GM21515 (cell line): ENCODE data around the gene SLC4A3.

ENCODE experiments used
- ATAC-seq: cut with Tn5 transposase; IDR thresholded peaks from one replicate; pipeline ENCODE4 v1.9.1; 2021; ENCODE audit not compliant: unreplicated experiment

SLC4A3 gene

GRCh38 chr2:219630770-219631405 is 3.5 kb downstream of the SLC4A3 start:
- ATAC-seq: no peak

DNA sequence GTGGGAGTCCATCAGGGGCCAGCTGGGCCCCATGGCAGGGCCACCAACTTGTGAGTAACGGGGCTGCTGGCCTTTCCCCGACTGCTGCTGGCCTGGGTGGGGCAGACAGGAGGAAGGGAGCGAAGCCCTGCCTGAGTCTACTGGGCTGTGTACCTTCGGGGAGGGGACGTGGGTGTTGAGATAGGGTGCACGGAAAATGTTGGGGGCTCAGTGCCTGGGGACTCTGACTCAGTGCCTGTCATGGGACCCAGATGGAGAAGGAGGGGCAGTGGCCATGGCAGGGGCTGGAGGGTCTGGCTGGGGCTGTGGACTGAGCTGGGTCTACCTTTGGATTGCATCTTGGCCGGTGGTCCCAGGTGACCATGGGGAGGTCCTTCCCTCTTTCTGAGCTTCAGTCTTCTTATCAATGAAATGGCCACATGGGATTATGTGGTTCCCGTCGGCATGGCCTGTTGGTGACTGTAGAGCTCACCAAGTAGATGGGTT is 4.0 kb downstream of the SLC4A3 start:
- ATAC-seq: no peak

DNA sequence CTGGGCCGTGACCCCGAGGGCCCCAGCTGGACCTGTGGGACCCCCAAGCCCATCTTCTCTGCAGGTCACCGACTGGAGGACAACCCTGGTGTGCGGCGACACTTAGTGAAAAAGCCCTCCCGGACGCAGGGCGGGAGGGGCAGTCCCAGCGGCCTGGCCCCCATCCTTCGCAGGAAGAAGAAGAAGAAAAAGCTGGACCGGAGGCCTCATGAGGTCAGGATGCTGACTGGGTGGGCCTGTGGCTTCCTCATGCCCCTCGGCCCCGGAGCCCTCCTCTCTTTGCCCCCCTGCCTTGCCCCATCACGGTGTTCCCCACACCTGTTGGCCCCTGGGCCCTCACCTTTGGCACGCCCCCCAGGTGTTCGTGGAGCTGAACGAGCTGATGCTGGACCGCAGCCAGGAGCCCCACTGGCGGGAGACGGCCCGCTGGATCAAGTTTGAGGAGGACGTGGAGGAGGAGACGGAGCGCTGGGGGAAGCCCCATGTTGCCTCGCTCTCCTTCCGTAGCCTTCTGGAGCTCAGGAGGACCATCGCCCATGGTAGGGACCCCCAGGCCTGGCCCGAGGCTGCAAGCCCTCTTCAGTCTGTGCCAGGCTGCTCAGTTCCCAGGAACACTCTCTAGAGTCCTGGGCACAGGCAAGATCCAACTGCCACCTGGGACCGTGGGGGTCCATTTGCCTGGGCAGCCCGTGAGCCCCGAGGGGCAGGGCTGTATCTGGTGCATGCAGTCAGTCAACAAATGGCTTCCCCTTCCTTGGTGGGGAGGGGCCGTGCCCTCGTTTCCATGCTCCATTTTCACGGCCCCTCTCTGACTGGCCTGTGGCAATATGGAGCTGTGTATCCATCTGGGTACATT is 4.7 kb downstream of the SLC4A3 start:
- ATAC-seq: no peak

DNA sequence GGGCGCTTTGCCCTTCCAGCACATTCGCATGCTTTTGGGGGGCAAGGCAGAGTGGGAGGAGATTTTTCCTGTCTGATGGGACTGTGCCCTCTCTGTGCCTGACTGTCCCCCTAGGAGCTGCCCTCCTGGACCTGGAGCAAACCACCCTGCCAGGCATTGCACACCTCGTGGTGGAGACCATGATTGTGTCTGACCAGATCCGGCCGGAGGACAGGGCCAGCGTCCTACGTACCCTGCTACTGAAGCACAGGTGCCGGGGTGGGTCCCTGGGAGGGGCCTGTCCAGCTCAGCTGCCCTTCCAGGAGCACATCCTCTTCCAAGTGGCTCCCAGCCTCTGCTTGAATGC is 5.3 kb downstream of the SLC4A3 start:
- ATAC-seq: no peak

DNA sequence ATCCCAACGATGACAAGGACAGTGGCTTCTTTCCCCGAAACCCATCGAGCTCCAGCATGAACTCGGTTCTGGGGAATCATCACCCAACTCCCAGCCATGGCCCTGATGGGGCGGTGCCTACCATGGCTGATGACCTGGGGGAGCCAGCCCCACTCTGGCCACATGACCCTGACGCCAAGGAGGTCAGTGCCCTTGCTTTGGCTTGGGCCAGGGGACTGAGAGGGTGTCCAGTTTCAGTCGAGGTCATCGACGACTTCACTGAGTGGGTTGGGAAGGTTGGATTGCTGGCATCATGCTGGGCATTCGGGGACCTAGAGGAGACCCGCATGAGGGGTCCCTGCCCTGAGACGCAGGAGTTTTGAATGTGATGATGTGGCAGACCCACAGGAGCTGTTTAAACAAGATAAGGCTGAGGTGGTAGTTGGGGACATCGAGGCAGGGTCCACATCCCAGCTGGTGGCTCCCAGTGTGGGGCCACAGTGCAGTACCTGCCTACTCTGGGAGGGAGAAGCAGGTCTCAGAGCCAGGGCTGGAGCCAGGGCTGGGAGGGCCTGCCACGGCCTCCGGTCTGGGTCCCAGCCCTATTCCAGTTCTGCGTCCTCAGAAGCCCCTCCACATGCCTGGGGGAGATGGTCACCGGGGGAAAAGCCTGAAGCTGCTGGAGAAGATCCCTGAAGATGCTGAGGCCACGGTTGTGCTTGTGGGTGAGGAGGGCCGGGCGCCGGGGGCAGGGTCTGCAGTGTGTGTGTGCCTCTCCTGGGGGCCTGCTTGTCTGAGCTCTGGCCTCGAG is 6.0 kb downstream of the SLC4A3 start:
- ATAC-seq: no peak

DNA sequence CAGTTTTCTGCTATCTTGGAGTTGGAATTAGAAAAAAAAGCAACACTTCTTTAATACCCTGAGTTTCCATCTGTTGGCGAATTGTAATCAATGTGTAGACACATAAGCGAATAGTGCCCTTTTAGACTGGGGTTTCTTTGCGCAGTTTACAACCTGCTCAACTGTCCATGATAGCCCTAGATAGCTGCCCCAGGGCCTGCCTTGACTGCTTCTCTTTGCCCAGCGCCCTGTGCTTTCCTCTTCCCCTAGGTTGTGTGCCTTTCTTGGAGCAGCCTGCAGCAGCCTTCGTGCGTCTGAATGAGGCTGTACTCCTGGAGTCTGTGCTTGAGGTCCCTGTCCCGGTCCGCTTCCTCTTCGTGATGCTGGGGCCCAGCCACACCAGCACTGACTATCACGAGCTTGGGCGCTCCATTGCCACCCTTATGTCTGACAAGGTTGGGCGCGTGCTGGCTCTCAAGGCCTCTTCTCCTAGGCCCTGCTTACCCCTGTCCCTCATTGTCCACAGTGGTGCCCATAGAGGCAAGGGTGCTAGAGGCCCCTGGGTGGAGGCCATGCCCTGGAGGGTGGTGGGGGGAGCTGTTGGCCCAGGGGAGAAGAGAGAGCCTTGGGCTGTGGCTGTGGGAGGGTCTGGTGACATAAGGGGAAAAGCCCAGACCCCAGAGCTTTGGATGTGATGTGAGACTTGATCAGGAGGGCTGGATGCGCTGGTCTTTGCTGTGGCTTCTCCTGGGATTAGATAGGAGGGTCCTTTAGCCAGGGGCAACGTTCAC is 6.9 kb downstream of the SLC4A3 start:
- no peak for ATAC-seq

- no peak for ATAC-seq
Measured at GRCh38 chr2:219634951-219635751, 7.7 kb downstream of the SLC4A3 start.

- no peak for ATAC-seq
Measured at GRCh38 chr2:219636144-219636915, 8.9 kb downstream of the SLC4A3 start.

- no peak for ATAC-seq
Measured at GRCh38 chr2:219636941-219637841, 9.8 kb downstream of the SLC4A3 start.

DNA sequence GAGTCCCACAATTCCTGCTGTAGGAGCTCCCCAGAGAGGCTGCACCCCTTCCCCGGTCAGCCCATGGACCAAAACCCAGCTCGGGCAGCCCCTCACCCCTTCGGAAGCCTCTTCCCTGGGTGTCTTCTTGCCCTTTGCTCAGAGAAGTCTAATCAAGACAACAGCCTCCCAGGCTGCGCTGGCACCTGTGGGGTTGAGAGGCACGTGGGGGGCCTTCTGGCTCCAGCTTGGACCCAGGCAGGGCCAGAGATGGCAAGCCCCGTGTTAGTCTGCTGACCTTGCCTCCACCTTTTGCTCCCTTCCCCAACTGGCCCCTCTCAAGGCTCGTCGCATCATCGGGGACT is 10.4 kb downstream of the SLC4A3 start:
- no peak for ATAC-seq

DNA sequence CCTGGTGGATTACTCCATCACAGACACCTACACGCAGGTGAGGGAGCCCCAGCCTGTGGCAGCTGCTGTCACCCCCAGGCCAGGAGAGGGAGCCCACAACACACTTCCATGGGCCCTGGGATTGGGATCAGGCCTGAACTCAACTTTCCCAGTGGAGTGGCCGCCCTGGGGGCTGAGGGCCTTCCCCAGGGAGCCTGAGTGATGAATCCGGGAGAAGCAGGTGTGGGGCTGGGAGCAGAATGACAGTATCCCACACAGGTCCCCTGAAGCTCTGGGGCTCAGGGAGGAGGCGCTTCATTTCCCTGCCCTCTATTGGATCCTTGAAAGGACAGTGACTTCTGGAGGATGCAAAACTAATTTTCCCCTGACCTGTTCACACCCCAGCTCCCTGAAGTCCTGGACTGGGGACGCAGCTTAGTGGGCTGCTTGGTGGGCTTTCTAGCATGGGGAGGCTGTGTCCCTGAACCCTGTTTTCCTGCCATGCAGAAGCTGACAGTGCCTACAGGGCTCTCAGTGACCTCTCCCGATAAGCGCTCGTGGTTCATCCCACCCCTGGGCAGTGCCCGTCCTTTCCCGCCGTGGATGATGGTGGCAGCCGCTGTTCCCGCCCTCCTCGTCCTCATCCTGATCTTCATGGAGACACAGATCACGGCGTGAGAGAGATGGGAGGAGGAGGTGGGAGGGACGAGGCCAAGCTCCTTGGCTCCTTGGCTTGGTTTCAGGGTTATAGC is 11.0 kb downstream of the SLC4A3 start:
- no peak for ATAC-seq

DNA sequence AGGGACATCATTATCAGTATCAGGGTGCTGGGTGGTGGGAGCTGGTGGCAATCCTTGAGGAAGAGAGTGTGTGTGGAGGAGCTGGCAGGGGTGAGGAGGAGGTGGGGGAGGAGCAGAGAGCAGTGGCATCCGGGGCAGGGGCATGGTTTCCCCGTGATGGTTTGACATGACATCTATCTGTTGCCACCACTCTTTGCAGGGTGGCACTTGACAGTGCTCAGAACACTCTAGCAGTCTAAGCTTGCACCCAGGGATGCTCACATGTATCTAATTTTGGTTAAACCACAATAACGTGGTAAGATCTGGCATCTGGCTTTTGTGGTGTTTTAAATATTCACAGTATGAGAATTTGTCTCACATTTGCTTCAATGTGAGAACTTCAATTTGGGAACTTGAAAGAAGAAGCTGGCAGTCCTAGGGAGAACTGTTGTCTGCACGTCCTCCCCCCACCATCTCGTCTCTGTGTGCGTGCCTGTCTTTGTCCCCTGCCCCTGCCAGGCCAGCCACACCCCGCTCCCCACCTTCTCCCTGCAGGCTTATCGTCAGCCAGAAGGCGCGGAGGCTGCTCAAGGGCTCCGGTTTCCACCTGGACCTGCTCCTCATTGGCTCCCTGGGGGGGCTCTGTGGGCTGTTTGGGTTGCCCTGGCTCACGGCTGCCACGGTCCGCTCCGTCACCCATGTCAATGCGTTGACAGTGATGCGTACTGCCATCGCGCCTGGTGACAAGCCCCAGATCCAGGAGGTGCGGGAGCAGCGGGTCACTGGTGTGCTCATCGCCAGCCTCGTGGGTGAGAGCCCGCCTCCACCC is 11.7 kb downstream of the SLC4A3 start:
- no peak for ATAC-seq

DNA sequence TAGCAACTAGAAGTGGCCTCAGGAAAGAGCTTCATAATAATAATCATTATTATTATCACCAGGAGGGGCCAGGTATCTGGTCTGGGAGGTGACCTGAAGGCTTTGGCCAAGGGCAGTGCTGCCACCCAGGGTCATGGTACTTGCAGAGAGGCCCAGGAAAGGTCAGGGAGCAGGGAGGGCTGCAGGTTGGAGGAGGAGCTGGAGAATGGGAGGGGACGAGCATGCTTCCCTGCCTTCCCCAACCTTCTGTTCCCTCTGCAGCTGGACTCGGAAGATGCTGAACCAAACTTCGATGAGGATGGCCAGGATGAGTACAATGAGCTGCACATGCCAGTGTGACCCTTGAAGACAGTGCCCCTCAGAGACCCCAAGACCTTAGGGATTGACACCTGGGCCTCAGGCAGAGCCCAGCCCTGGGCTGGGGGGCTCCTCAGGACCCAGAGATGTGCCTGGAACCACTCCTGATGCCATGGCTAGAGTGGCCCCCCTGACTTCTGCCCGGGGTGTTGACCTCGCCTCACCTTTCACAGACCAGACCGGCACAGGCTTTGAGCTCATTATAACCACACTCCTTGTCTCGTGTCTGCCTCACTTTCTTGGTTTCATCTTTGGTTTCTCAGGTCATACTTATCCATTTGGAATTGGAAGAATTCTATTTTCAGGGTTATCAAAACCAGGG is 14.1 kb downstream of the SLC4A3 start:
- ATAC-seq: no peak

GRCh38 chr2:219642069-219642454 is 14.6 kb downstream of the SLC4A3 start:
- ATAC-seq: no peak

DNA sequence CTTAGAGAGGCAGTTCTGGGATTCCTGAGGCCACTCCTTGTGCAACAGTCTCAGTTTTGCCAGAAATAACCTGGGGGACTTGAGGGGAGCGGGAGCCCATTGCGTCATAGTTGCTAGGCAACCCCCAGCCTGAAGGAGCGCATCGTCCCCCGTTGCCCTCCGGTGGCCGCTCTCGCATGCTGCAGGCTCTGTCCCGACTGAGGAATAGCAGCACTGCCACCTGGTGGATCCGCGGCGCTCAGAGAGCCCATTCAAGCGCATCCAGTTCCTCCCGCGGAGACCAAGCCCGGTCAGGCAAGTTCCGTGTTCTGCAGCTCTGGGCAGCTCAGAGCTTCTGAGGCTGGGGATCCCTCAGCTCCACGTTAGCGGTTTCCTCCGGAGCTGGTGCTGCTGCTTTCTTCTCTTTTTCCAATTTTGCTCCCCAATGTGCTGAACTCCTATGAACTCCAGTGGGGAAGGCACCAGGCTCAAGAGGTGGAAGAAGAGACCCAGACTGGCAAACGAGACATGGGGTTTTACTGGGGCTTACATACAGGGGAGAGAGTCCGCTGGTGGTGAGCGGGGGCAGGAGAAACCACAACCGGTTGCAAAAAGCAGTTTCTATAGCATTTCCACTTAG is 15.1 kb downstream of the SLC4A3 start:
- peak; percentile 98 for ATAC-seq

DNA sequence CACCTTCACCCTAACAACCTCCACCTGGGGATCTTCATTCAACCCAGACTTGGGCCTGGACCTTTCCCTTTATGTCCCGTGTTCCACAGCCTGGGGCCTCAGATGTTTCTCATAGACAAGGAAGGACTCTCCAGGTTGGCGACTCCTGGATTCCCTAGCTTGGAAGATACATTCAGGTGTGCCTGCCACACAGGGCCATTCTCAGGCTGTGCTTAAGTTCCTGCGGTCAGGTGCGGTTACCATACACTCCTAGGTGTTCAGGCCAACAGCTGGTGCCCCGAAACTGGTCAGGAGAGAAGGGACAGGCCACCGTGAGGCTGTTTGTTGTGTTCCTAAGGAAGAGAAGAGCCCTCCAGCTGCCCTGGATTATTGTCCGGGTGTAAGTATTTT is 15.6 kb downstream of the SLC4A3 start:
- no peak for ATAC-seq
